Body of pancreas (tissue), 4 donors: ENCODE data around the gene PCSK4. TPM values are rescaled to one million over a fixed set of nuclear protein-coding genes. Genes with fewer than 3 reads are reported as not detected.

Experiments used
- ATAC-seq: fragments of 150-250 bp; one replicate; pipeline ENCODE4 v1.9.1; 2016
- DNase-seq, 4 donors: peaks; one replicate each; pipeline ENCODE4 v3.0.0-alpha.2; 2019
- H3K27ac ChIP-seq, 4 donors: fragments of 200-600 bp; sonication (generic); 1 replicate in 3 of 4; 2 replicates in 1 of 4; pipeline versions ENCODE4 v1.5.1 to v1.6.1; 2016 to 2019; ENCODE audit warnings: mild to moderate bottlenecking in 1 of 4, mixed read lengths in 1 of 4, moderate library complexity in 1 of 4
- H3K27me3 ChIP-seq, 2 donors: fragments of 200-600 bp; sonication (generic); one replicate each; pipeline ENCODE4 v1.6.0; 2016; ENCODE audit warnings: mild to moderate bottlenecking in 1 of 2
- H3K36me3 ChIP-seq, 2 donors: fragments of 200-600 bp; sonication (generic); replicated peaks in 1 of 2; 2 replicates each; pipeline ENCODE4 v1.5.1; 2016; ENCODE audit warnings: low read depth in 2 of 2; ENCODE audit not compliant: insufficient read depth in 1 of 2
- H3K4me1 ChIP-seq: fragments of 200-600 bp; sonication (generic); one replicate; pipeline ENCODE4 v1.6.0; 2016
- H3K4me3 ChIP-seq, 2 donors: fragments of 200-600 bp; sonication (generic); 1 replicate in 1 of 2; 2 replicates in 1 of 2; pipeline ENCODE4 v1.5.1; 2016 to 2019
- H3K9me3 ChIP-seq, 3 donors: fragments of 200-600 bp; sonication (generic); 1 replicate in 2 of 3; 2 replicates in 1 of 3; pipeline ENCODE4 v1.5.1; 2016
- POLR2A ChIP-seq, 3 donors: fragments of 450-650 bp; IDR thresholded peaks; one replicate each; pipeline ENCODE4 v1.6.1; 2016; ENCODE audit warnings: antibody characterized with exemption in 3 of 3, mild to moderate bottlenecking in 2 of 3
- WGBS, 2 donors: methylation state at CpG; one replicate each; pipeline ENCODE4 v1.1.5; 2017; 5-methylcytosine and 5-hydroxymethylcytosine counted together
- intact Hi-C: fragments of 100-400 bp; cut with DNase I; formaldehyde crosslinking; loops from one replicate; pipeline ENCODE4 v1.15.1; 2023
- total RNA-seq, 2 donors: library from RNA; depleted of rRNA; stranded (reverse); fragments of >200 nt; gene quantifications; one replicate each; pipeline ENCODE4 v1.1.0, GENCODE V29; 2016
- TF ChIP-seq, protein P1 (sequence below), 7 experiments: fragments of 450-650 bp in 4 of 7; fragments of 200-600 bp in 3 of 7; sonication (generic) in 3 of 7; IDR thresholded peaks; one replicate each; pipeline ENCODE4 v1.5.1; 2016 to 2019; ENCODE audit warnings: antibody characterized with exemption in 7 of 7

Gene PCSK4
- total RNA-seq, 2 donors from 2014 or later: 5.2 to 10.9 TPM

- 49 to 70% methylated on average over 3 to 27 of the region's 31 CpGs for WGBS, 2 donors
- intact Hi-C loops: no loop called here
- Histone ChIP-seq H3K27ac (no peak overlapping the region), H3K36me3 (no peaks in the 10 kb centered on the region), H3K27me3 (peaks cover 0 to 20% of the 10 kb centered on the region in 2 donors), H3K9me3 (no peaks in the 10 kb centered on the region), H3K4me1 (peaks cover 11% of the 10 kb centered on the region), H3K4me3 (no peak overlapping the region)
- TF ChIP-seq, protein P1, sequence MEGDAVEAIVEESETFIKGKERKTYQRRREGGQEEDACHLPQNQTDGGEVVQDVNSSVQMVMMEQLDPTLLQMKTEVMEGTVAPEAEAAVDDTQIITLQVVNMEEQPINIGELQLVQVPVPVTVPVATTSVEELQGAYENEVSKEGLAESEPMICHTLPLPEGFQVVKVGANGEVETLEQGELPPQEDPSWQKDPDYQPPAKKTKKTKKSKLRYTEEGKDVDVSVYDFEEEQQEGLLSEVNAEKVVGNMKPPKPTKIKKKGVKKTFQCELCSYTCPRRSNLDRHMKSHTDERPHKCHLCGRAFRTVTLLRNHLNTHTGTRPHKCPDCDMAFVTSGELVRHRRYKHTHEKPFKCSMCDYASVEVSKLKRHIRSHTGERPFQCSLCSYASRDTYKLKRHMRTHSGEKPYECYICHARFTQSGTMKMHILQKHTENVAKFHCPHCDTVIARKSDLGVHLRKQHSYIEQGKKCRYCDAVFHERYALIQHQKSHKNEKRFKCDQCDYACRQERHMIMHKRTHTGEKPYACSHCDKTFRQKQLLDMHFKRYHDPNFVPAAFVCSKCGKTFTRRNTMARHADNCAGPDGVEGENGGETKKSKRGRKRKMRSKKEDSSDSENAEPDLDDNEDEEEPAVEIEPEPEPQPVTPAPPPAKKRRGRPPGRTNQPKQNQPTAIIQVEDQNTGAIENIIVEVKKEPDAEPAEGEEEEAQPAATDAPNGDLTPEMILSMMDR (IDR thresholded peaks at IDR 0.05): no peak
- TF ChIP-seq POLR2A (IDR thresholded peaks at IDR 0.05): no peak
- DNase-seq (no peak), ATAC-seq (no peak)
Measured at GRCh38 chr19:1525343-1525742, 35.2 kb upstream of the PCSK4 start.

GRCh38 chr19:1524972-1525325 is 34.8 kb upstream of the PCSK4 start:
- no peak overlapping the region for H3K4me3 ChIP-seq
- no peak overlapping the region for H3K27ac ChIP-seq
- no peaks in the 10 kb centered on the region for H3K36me3 ChIP-seq
- TF ChIP-seq POLR2A (IDR thresholded peaks at IDR 0.05): no peak
- TF ChIP-seq, protein P1 (IDR thresholded peaks at IDR 0.05): no peak
- H3K9me3 ChIP-seq: no peaks in the 10 kb centered on the region
- H3K27me3 ChIP-seq: peaks cover 0 to 20% of the 10 kb centered on the region in 2 donors
- peaks cover 11% of the 10 kb centered on the region for H3K4me1 ChIP-seq
- ATAC-seq (no peak), DNase-seq (no peak)
- WGBS, 2 donors: 46 to 51% methylated on average over 6 to 16 of the region's 17 CpGs
- intact Hi-C loops: no loop called here

GRCh38 chr19:1524287-1524971 is 34.3 kb upstream of the PCSK4 start:
- Histone ChIP-seq H3K4me3 (no peak overlapping the region), H3K4me1 (peaks cover 11% of the 10 kb centered on the region), H3K27me3 (peaks cover 0 to 20% of the 10 kb centered on the region in 2 donors), H3K9me3 (no peaks in the 10 kb centered on the region), H3K27ac (no peak overlapping the region), H3K36me3 (no peaks in the 10 kb centered on the region)
- DNase-seq (no peak), ATAC-seq (no peak)
- intact Hi-C loops: no loop called here
- TF ChIP-seq POLR2A (IDR thresholded peaks at IDR 0.05): no peak
- 10 to 53% methylated on average over 3 to 49 of the region's 49 CpGs for WGBS, 2 donors

GRCh38 chr19:1523412-1524286 is 33.5 kb upstream of the PCSK4 start, which contains the start of gene PLK5:
Gene PLK5, plus strand, starts transcription at chr19:1524077. Its CDS starts 2,920 bp downstream, at chr19:1526997.
- TF ChIP-seq, protein P1 (IDR thresholded peaks at IDR 0.05): peak in 1 of 7 experiments; percentile 28
- no peak for TF ChIP-seq POLR2A (IDR thresholded peaks at IDR 0.05)
- Histone ChIP-seq H3K27ac (no peak within 1 kb of the TSS), H3K27me3 (peaks cover 0 to 20% of the 10 kb centered on the region in 2 donors), H3K4me3 (no peak within 1 kb of the TSS), H3K4me1 (peaks cover 11% of the 10 kb centered on the region), H3K9me3 (no peaks in the 10 kb centered on the region), H3K36me3 (no peaks in the 10 kb centered on the region)
- ATAC-seq (no peak), DNase-seq (no peak)
- 13 to 58% methylated on average over 8 to 54 of the region's 92 CpGs for WGBS, 2 donors
- intact Hi-C loops: no loop called here

- TF ChIP-seq, protein P1 (IDR thresholded peaks at IDR 0.05): no peak
- no peak for TF ChIP-seq POLR2A (IDR thresholded peaks at IDR 0.05)
- ATAC-seq (no peak), DNase-seq (no peak)
- H3K4me1 ChIP-seq: peaks cover 11% of the 10 kb centered on the region
- no peak overlapping the region for H3K4me3 ChIP-seq
- WGBS, 2 donors: 68 to 74% methylated on average over 10 to 18 of the region's 18 CpGs
- peaks cover 0 to 20% of the 10 kb centered on the region in 2 donors for H3K27me3 ChIP-seq
- intact Hi-C loops: no loop called here
- no peak overlapping the region for H3K27ac ChIP-seq
- no peaks in the 10 kb centered on the region for H3K9me3 ChIP-seq
- H3K36me3 ChIP-seq: no peaks in the 10 kb centered on the region
Measured at GRCh38 chr19:1522838-1523237, 32.7 kb upstream of the PCSK4 start.
